ENCODE measurements around the gene ZFY. TPM values are rescaled to one million over a fixed set of nuclear protein-coding genes. Genes with fewer than 3 reads are reported as not detected.
"Not testable (repeated sequence)": the region's sequence is repeated elsewhere in the genome, so short reads cannot be mapped to it uniquely, and the experiment has no call there.

The ZFY gene
- total and polyA plus RNA-seq, 11 donors, result 2.9 to 15.4 (median 13.9) TPM; not detected in 5

DNA sequence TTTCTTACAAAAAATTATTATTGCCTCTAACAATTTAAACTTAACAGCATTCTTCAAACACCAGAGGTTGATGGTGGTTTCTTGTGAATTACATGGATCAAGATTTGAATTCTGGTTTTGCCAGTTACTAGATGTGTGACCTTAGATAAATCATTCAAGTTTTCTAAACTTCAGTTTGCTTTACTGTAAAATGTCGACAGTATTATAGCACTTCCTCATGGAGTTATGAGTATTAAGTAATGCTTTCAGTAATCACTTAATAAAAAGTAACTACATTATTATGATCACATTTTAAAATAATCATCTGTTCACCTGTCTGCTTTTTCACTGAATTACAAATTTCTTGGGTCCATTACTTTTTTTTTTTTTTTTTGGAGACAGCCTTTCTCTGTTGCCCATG lies 37.5 kb downstream of the ZFY start:
- TF ChIP-seq POLR2A (IDR thresholded peaks at IDR 0.05), result no peak
- TF ChIP-seq, protein P1, sequence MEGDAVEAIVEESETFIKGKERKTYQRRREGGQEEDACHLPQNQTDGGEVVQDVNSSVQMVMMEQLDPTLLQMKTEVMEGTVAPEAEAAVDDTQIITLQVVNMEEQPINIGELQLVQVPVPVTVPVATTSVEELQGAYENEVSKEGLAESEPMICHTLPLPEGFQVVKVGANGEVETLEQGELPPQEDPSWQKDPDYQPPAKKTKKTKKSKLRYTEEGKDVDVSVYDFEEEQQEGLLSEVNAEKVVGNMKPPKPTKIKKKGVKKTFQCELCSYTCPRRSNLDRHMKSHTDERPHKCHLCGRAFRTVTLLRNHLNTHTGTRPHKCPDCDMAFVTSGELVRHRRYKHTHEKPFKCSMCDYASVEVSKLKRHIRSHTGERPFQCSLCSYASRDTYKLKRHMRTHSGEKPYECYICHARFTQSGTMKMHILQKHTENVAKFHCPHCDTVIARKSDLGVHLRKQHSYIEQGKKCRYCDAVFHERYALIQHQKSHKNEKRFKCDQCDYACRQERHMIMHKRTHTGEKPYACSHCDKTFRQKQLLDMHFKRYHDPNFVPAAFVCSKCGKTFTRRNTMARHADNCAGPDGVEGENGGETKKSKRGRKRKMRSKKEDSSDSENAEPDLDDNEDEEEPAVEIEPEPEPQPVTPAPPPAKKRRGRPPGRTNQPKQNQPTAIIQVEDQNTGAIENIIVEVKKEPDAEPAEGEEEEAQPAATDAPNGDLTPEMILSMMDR (IDR thresholded peaks at IDR 0.05), result no peak
- intact Hi-C loops (cut with DNase I), result no loop called here
- ATAC-seq, result no peak
- no peaks in the 10 kb centered on the region for H3K9me3 ChIP-seq
- H3K27me3 ChIP-seq, result no peaks in the 10 kb centered on the region
- H3K36me3 ChIP-seq, result peaks cover 0 to 35% (median 0%) of the 10 kb centered on the region in 9 donors
- peaks cover 0 to 20% (median 0%) of the 10 kb centered on the region in 12 donors for H3K4me1 ChIP-seq
- no peak for DNase-seq
- WGBS, 4 donors, result 81% methylated on average over 1 of the region's 1 CpG; no CpG with 5 or more reads in 2 of the 4 donors
- H3K4me3 ChIP-seq, result no peak overlapping the region
- H3K27ac ChIP-seq, result no peak overlapping the region

DNA sequence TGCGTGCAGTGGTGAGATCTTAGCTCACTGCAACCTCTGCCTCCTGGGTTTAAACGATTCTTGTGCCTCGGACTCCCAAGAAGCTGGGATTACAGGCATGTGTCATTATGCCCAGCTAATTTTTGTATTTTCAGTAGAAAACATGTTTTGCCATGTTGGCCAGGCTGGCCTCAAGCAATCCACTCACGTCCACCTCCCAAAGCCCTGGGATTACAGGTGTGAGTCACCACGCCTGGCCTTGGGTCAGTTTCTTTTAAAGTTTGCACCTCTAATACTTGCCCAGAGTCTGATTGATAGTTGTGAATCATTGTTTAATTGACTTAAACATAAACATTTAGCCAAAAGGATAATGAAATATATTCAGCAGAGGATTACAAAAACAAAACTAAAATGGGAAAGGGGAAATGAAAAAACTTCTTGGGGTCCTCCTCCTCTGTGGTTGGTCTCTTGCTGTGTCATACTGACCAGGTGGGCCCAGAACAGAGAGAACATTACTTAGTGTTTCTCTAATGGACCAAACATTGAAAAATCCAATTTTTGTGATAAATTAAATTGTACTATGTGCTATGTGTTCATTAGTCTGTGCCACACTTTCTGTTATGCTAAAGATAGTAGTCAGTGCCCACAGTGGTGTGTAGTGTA lies 38.0 kb downstream of the ZFY start:
- Histone ChIP-seq H3K27ac (no peak overlapping the region), H3K4me3 (no peak overlapping the region), H3K9me3 (no peaks in the 10 kb centered on the region), H3K4me1 (peaks cover 0 to 20% (median 0%) of the 10 kb centered on the region in 12 donors), H3K36me3 (peaks cover 0 to 40% (median 0%) of the 10 kb centered on the region in 9 donors), H3K27me3 (no peaks in the 10 kb centered on the region)
- intact Hi-C loops (cut with DNase I), result no loop called here
- no peak for TF ChIP-seq POLR2A (IDR thresholded peaks at IDR 0.05)
- TF ChIP-seq, protein P1 (IDR thresholded peaks at IDR 0.05), result no peak
- ATAC-seq, result no peak
- 93 to 94% methylated on average over 5 of the region's 5 CpGs; no CpG with 5 or more reads in 2 of the 4 donors for WGBS, 4 donors
- DNase-seq, result no peak

DNA sequence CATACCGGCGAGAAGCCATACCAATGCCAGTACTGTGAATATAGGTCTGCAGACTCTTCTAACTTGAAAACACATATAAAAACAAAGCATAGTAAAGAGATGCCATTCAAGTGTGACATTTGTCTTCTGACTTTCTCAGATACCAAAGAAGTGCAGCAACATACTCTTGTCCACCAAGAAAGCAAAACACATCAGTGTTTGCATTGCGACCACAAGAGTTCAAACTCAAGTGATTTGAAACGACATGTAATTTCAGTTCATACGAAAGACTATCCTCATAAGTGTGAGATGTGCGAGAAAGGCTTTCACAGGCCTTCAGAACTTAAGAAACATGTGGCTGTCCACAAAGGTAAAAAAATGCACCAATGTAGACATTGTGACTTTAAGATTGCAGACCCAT lies 44.1 kb downstream of the ZFY start:
- peaks cover 0 to 81% (median 0%) of the 10 kb centered on the region in 9 donors for H3K36me3 ChIP-seq
- H3K4me1 ChIP-seq, result no peaks in the 10 kb centered on the region
- 95 to 97% methylated on average over 6 of the region's 6 CpGs; no CpG with 5 or more reads in 2 of the 4 donors for WGBS, 4 donors
- ATAC-seq, result no peak
- no peak for DNase-seq
- intact Hi-C loops (cut with DNase I), result no loop called here
- H3K27me3 ChIP-seq, result no peaks in the 10 kb centered on the region
- H3K4me3 ChIP-seq, result no peak overlapping the region
- no peak overlapping the region for H3K27ac ChIP-seq
- TF ChIP-seq, protein P1 (IDR thresholded peaks at IDR 0.05), result no peak
- no peak for TF ChIP-seq POLR2A (IDR thresholded peaks at IDR 0.05)
- no peaks in the 10 kb centered on the region for H3K9me3 ChIP-seq

DNA sequence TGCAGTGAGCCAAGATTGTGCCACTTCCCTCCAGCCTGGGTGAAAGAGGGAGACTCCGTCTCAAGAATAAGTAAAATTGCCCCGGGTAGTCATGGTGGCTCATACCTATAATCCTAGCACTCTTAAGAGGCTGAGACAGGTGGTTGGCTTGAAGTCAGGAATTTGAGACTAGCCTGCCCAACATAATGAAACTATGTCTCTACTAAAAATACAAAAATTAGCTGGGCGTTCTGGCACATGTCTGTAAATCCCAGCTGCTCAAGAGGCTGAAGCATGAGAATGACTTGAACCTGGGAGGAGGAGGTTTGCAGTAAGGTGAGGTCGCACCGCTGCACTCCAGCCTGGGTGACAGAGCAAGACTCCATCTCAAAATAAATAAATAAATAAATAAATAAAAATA lies 49.3 kb downstream of the ZFY start:
- no peak overlapping the region for H3K27ac ChIP-seq
- WGBS, 4 donors, result 84% methylated on average over 5 of the region's 5 CpGs; no CpG with 5 or more reads in 2 of the 4 donors
- intact Hi-C loops (cut with DNase I), result no loop called here
- H3K27me3 ChIP-seq, result no peaks in the 10 kb centered on the region
- no peak overlapping the region for H3K4me3 ChIP-seq
- TF ChIP-seq POLR2A (IDR thresholded peaks at IDR 0.05), result no peak
- TF ChIP-seq, protein P1 (IDR thresholded peaks at IDR 0.05), result no peak
- ATAC-seq (no peak), DNase-seq (no peak)
- H3K4me1 ChIP-seq, result no peaks in the 10 kb centered on the region
- H3K9me3 ChIP-seq, result no peaks in the 10 kb centered on the region
- H3K36me3 ChIP-seq, result peaks cover 0 to 32% (median 0%) of the 10 kb centered on the region in 9 donors

DNA sequence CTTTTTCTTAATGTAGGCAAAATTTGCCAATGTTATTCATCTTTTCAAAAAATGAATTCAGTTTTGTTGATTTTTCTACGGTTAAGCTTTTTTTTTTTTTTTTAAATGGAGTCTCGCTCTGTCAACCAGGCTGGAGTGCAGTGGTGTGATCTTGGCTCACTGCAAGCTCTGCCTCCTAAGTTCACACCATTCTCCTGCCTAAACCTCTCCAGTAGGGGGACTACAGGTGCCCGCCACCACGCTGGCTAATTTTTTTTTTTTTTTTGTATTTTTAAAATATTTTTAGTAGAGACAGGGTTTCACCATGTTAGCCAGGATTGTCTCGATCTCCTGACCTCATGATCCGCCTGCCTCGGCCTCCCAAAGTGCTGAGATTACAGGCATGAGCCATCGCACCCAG lies 52.0 kb downstream of the ZFY start:
- DNase-seq; H3K27me3 ChIP-seq; H3K4me1 ChIP-seq; H3K36me3 ChIP-seq; H3K27ac ChIP-seq; H3K4me3 ChIP-seq; ATAC-seq; H3K9me3 ChIP-seq; intact Hi-C loops (cut with DNase I): not testable (repeated sequence)
- 95% methylated on average over 8 of the region's 8 CpGs; no CpG with 5 or more reads in 2 of the 4 donors for whole genome bisulfite sequencing, 4 donors

DNA sequence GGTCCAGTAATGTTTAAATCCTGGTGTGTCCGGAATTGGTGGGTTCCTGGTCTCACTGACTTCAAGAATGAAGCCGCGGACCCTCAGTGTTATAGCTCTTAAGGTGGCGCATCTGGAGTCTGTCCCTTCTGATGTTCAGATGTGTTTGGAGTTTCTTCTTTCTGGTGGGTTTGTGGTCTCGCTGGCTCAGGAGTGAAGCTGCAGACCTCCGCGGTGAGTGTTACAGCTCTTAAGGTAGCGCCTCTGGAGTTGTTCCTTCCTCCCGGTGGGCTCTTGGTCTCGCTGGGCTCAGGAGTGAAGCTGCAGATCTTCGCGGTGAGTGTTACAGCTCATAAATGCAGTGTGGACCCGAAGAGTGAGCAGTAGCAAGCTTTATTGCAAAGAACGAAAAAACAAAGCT lies 62.2 kb downstream of the ZFY start:
- H3K36me3 ChIP-seq, result not testable (repeated sequence)

More for the DNA sequence above, 62.2 kb downstream of the ZFY start:
- 95 to 97% methylated on average over 14 of the region's 14 CpGs; no CpG with 5 or more reads in 2 of the 4 donors for WGBS, 4 donors
- DNase-seq; H3K4me1 ChIP-seq; H3K27ac ChIP-seq; H3K4me3 ChIP-seq; intact Hi-C loops (cut with DNase I); H3K27me3 ChIP-seq; ATAC-seq; H3K9me3 ChIP-seq: not testable (repeated sequence)
